A549 (cell line): ENCODE measurements around the gene ZFP57. TPM values are rescaled to one million over a fixed set of nuclear protein-coding genes. Genes with fewer than 3 reads are reported as not detected.

ENCODE experiments used
- ATAC-seq, 2 experiments: fragments of 200-7000 bp in 1 of 2; fragments of >200 bp in 1 of 2; cut with Nextera tagmentation in 1 of 2; cut with Tn5 transposase in 1 of 2; 3 replicates each; pipeline versions ENCODE4 v1.8.0 to v1.9.1; 2018 to 2020; ENCODE audit warnings: mild to moderate bottlenecking in 1 of 2, moderate library complexity in 1 of 2
- CTCF ChIA-PET: fragments of 300-600 bp; sonication (Branson Sonifier 250); formaldehyde crosslinking; extraction: SDS; loops from one replicate; lab custom pipeline; 2021; ENCODE audit warnings: antibody characterized with exemption, inconsistent platforms; lab: Yijun Ruan, JAX
- POLR2A ChIA-PET: fragments of 350-600 bp; formaldehyde crosslinking; extraction: SDS; loops from one replicate; lab custom pipeline; 2021; ENCODE audit warnings: antibody characterized with exemption, inconsistent platforms; lab: Yijun Ruan, JAX
- DNase-seq, 2 experiments: peaks; one replicate each; pipeline versions ENCODE4 v3.0.0 to v3.0.0-alpha.2; 2011 to 2016; ENCODE audit warnings: low read depth in 1 of 2, low spot score in 1 of 2
- FAIRE-seq: peaks from 2 replicates; lab custom pipeline; 2011; peaks lifted over from hg19 to GRCh38; lab: Jason Lieb, UNC
- H3K27ac ChIP-seq, 2 experiments: fragments of >200 bp; sonication (Bioruptor Twin); formaldehyde crosslinking; 3 replicates each; pipeline ENCODE4 v1.5.1; 2016 to 2017
- H3K4me1 ChIP-seq: fragments of >200 bp; sonication (Bioruptor Twin); formaldehyde crosslinking; 3 replicates; pipeline ENCODE4 v1.6.1; 2016
- H3K4me2 ChIP-seq: fragments of >200 bp; sonication (Bioruptor Twin); formaldehyde crosslinking; 3 replicates; pipeline ENCODE4 v1.6.1; 2016
- H3K4me3 ChIP-seq: fragments of >200 bp; sonication (Bioruptor Twin); formaldehyde crosslinking; 3 replicates; pipeline ENCODE4 v1.5.1; 2016
- H3K9me3 ChIP-seq: fragments of >200 bp; sonication (Bioruptor Twin); formaldehyde crosslinking; 3 replicates; pipeline ENCODE4 v1.6.1; 2016
- CBX2 ChIP-seq: fragments of 200-600 bp; sonication (generic); IDR thresholded peaks from 2 replicates; pipeline ENCODE4 v1.6.1; 2016; ENCODE audit warnings: low read depth, mild to moderate bottlenecking, borderline replicate concordance
- CBX8 ChIP-seq: fragments of 200-600 bp; sonication (generic); IDR thresholded peaks from 2 replicates; pipeline ENCODE4 v1.6.1; 2016
- CEBPB ChIP-seq, 2 experiments: fragments of >200 bp in 1 of 2; sonication (Bioruptor Twin) in 1 of 2; formaldehyde crosslinking in 1 of 2; IDR thresholded peaks; 2 replicates each; pipeline ENCODE4 v1.6.1; 2012 to 2016
- CHD2 ChIP-seq: fragments of 150-350 bp; IDR thresholded peaks from 2 replicates; pipeline ENCODE4 v1.6.1; 2014; ENCODE audit warnings: low read length; ENCODE audit not compliant: partially characterized antibody
- FOSB ChIP-seq: fragments of 250-450 bp; sonication (Bioruptor Pico); IDR thresholded peaks from 2 replicates; pipeline ENCODE4 v1.5.0; 2020; ENCODE audit warnings: mild to moderate bottlenecking, moderate library complexity
- FOSL2 ChIP-seq, 2 experiments: fragments of 450-650 bp in 1 of 2; fragments of >200 bp in 1 of 2; sonication (Bioruptor Twin) in 1 of 2; formaldehyde crosslinking; IDR thresholded peaks; 2 replicates each; pipeline versions ENCODE4 v1.5.0 to v1.6.1; 2016 to 2020; ENCODE audit warnings: mild to moderate bottlenecking in 1 of 2, moderate library complexity in 1 of 2
- FOXS1 ChIP-seq: fragments of 250-450 bp; sonication (Bioruptor Pico); IDR thresholded peaks from 2 replicates; pipeline ENCODE4 v1.5.0; 2020; ENCODE audit warnings: mild to moderate bottlenecking, moderate library complexity
- HEYL ChIP-seq: fragments of 250-450 bp; sonication (Bioruptor Pico); IDR thresholded peaks from 2 replicates; pipeline ENCODE4 v1.8.0; 2021; ENCODE audit warnings: mild to moderate bottlenecking, moderate library complexity
- HMGXB4 ChIP-seq: fragments of 250-450 bp; sonication (Bioruptor Pico); IDR thresholded peaks from 2 replicates; pipeline ENCODE4 v1.5.0; 2021; ENCODE audit warnings: mild to moderate bottlenecking, moderate library complexity, borderline replicate concordance
- HOXB13 ChIP-seq: fragments of 250-450 bp; sonication (Bioruptor Pico); IDR thresholded peaks from 2 replicates; pipeline ENCODE4 v1.5.0; 2020; ENCODE audit warnings: low read depth, mild to moderate bottlenecking, moderate library complexity
- JUN ChIP-seq, 2 experiments: fragments of >200 bp; sonication (Bioruptor Twin); formaldehyde crosslinking; IDR thresholded peaks; 2 replicates in 1 of 2; 3 replicates in 1 of 2; pipeline ENCODE4 v1.6.1; 2016 to 2017
- KDM1A ChIP-seq: fragments of 200-600 bp; sonication (generic); IDR thresholded peaks from 2 replicates; pipeline ENCODE4 v1.6.1; 2016; ENCODE audit warnings: low read depth, mild to moderate bottlenecking
- KDM5A ChIP-seq: fragments of 200-600 bp; sonication (generic); IDR thresholded peaks from 2 replicates; pipeline ENCODE4 v1.6.1; 2016; ENCODE audit warnings: antibody characterized with exemption, mild to moderate bottlenecking
- MAFK ChIP-seq: fragments of 450-650 bp; IDR thresholded peaks from 2 replicates; pipeline ENCODE4 v1.6.1; 2014; ENCODE audit not compliant: partially characterized antibody
- MYC ChIP-seq: IDR thresholded peaks from 2 replicates; pipeline ENCODE4 v1.6.1; 2012; ENCODE audit warnings: mild to moderate bottlenecking, inconsistent platforms, low read length, improper control_type of control experiment, borderline replicate concordance
- NFE2L2 ChIP-seq: fragments of 150-350 bp; conservative IDR thresholded peaks from 2 replicates; pipeline ENCODE4 v1.6.1; 2014; ENCODE audit warnings: low read length
- NPAS2 ChIP-seq: fragments of 250-450 bp; sonication (Bioruptor Pico); IDR thresholded peaks from 2 replicates; pipeline ENCODE4 v1.8.0; 2022; ENCODE audit warnings: mild to moderate bottlenecking, moderate library complexity, borderline replicate concordance
- POLR2A ChIP-seq: IDR thresholded peaks from 2 replicates; pipeline ENCODE4 v1.6.1; 2012; ENCODE audit warnings: mild to moderate bottlenecking, low read length
- RAD21 ChIP-seq, 2 experiments: fragments of >200 bp in 1 of 2; sonication (Bioruptor Twin) in 1 of 2; formaldehyde crosslinking in 1 of 2; IDR thresholded peaks in 1 of 2; conservative IDR thresholded peaks in 1 of 2; 2 replicates in 1 of 2; 3 replicates in 1 of 2; pipeline ENCODE4 v1.6.1; 2012 to 2018; ENCODE audit warnings: inconsistent platforms in 1 of 2
- RARB ChIP-seq: fragments of 250-450 bp; sonication (Bioruptor Pico); IDR thresholded peaks from 2 replicates; pipeline ENCODE4 v1.8.0; 2021; ENCODE audit warnings: mild to moderate bottlenecking, moderate library complexity
- RCOR1 ChIP-seq: fragments of 150-350 bp; IDR thresholded peaks from 2 replicates; pipeline ENCODE4 v1.6.1; 2014; ENCODE audit warnings: antibody characterized with exemption, low read length, low read depth
- RFX5 ChIP-seq: fragments of 450-650 bp; IDR thresholded peaks from 2 replicates; pipeline ENCODE4 v1.7.1; 2014; ENCODE audit warnings: antibody characterized with exemption, mild to moderate bottlenecking, moderate library complexity
- RNF2 ChIP-seq: fragments of 200-600 bp; sonication (generic); IDR thresholded peaks from 2 replicates; pipeline ENCODE4 v1.6.1; 2016; ENCODE audit warnings: low read depth, mild to moderate bottlenecking, antibody characterized with exemption, moderate library complexity, borderline replicate concordance
- TP53 ChIP-seq: fragments of 250-450 bp; sonication (Bioruptor Pico); IDR thresholded peaks from 2 replicates; pipeline ENCODE4 v1.5.0; 2021; ENCODE audit warnings: mild to moderate bottlenecking, moderate library complexity
- USF2 ChIP-seq: fragments of 450-650 bp; IDR thresholded peaks from 2 replicates; pipeline ENCODE4 v1.6.1; 2014; ENCODE audit warnings: antibody characterized with exemption
- ZC3H11A ChIP-seq: fragments of 450-650 bp; IDR thresholded peaks from 2 replicates; pipeline ENCODE4 v1.6.1; 2014; ENCODE audit warnings: antibody characterized with exemption, mild to moderate bottlenecking
- ZFP36 ChIP-seq: fragments of 450-650 bp; IDR thresholded peaks from 2 replicates; pipeline ENCODE4 v1.6.1; 2014; ENCODE audit warnings: borderline replicate concordance; ENCODE audit not compliant: partially characterized antibody
- ZSCAN20 ChIP-seq: fragments of 250-450 bp; sonication (Bioruptor Pico); IDR thresholded peaks from 2 replicates; pipeline ENCODE4 v1.8.0; 2022; ENCODE audit warnings: mild to moderate bottlenecking, moderate library complexity
- WGBS: methylation state at CpG from one replicate; pipeline ENCODE4 v1.1.6; 2017; ENCODE audit errors: missing lambda C conversion rate; 5-methylcytosine and 5-hydroxymethylcytosine counted together
- polyA plus RNA-seq, 4 experiments: library from polyadenylated mRNA; depleted of rRNA in 3 of 4; stranded (reverse); fragments of >200 nt; fragmentation: RNase III in 1 of 4; extraction: RNeasy Plus Mini Kit Qiagen cat#74134 plus additional on column Dnase treatment in 1 of 4; gene quantifications; 2 replicates in 3 of 4; 3 replicates in 1 of 4; pipeline ENCODE4 v1.2.3, GENCODE V29; 2011 to 2017
- TF ChIP-seq, protein P1 (sequence below): fragments of 150-350 bp; IDR thresholded peaks from 2 replicates; pipeline ENCODE4 v1.6.1; 2014; ENCODE audit warnings: low read depth, mild to moderate bottlenecking, low read length
- TF ChIP-seq, protein P2 (sequence below): fragments of 250-450 bp; sonication (Bioruptor Pico); IDR thresholded peaks from 2 replicates; pipeline ENCODE4 v1.5.0; 2020; ENCODE audit warnings: low read depth, mild to moderate bottlenecking, moderate library complexity
- TF ChIP-seq, protein P3 (sequence below): fragments of >200 bp; sonication (Bioruptor Twin); formaldehyde crosslinking; IDR thresholded peaks from 2 replicates; pipeline ENCODE4 v1.6.1; 2016
- TF ChIP-seq, protein P4 (sequence below): fragments of 200-600 bp; sonication (generic); IDR thresholded peaks from 2 replicates; pipeline ENCODE4 v1.6.1; 2016; ENCODE audit warnings: antibody characterized with exemption, mild to moderate bottlenecking, moderate library complexity

ZFP57 gene
- polyA plus RNA-seq, 2 of the 4 experiments (the other 2 are of a cell fraction) = 0.08 TPM; not detected in 1

DNA sequence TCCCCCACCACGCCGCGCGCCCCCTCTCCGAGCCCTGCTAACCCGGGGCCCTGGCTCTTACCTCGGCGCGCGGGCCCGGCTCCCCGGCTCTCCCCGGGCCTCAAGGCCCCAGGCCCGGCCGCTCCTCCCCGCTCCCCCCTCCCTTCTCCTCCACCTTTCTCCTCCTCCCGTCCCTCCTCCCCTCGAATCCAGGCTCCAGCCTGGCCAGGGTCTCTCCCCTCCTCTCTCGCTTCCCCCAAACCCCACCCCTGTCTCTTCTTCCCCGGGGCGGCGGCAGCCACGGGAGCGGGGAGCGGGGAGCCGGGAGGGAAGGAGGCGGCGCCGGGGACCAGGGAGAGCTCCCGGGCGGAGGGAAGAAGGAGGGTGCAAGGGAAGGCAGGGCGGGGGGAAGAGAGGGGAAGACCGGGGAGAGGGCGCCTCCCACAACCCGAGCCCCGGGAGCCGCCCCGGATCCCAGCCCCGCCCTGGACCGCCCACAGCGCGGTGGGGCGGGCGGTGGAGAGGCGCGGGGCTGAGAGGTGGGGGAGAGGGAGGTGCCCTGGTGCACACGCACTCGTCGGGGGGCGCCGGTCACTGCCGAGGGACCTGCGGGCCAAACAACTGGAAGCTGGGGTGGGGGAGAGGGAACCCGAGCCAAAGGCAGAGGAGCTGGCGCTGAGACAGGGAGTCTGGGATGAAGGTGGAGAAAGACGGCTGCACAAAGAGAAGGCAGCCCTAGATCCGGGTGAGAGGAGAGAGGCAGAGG, 48.0 kb downstream of the ZFP57 start, which contains the start of gene GABBR1:
Gene GABBR1 (minus strand): TSS at position 395 of the 745 bp plus-strand sequence. CDS start 798 bp downstream, outside the sequence.
- ATAC-seq (peak; percentile 87 to 91), DNase-seq (peak; percentile 74 to 86), FAIRE-seq (no peak)
- H3K9me3 ChIP-seq = no peaks in the 10 kb centered on the region
- ChIA-PET CTCF (interaction anchor here (18.2 kb wide), 1 partner anchor 17 kb away, joined by 183 read pairs; no protein-coding TSS in a partner anchor), POLR2A (interaction anchor here (0.6 to 1.4 kb wide), 4 partner anchors 8 to 647 kb away, joined by 3 to 13 read pairs (median 4); no protein-coding TSS in a partner anchor)
- H3K4me1 ChIP-seq = peaks cover 14% of the 10 kb centered on the region
- peak within 1 kb of the TSS; percentile 87 to 98 for H3K27ac ChIP-seq
- peak within 1 kb of the TSS; percentile 54 for H3K4me3 ChIP-seq
- peak within 1 kb of the TSS; percentile 94 for H3K4me2 ChIP-seq
- 0% methylated on average over 5 of the region's 57 CpGs for WGBS
- no peak for TF ChIP-seq RCOR1
- TF ChIP-seq MAFK = no peak
- TF ChIP-seq, protein P1, sequence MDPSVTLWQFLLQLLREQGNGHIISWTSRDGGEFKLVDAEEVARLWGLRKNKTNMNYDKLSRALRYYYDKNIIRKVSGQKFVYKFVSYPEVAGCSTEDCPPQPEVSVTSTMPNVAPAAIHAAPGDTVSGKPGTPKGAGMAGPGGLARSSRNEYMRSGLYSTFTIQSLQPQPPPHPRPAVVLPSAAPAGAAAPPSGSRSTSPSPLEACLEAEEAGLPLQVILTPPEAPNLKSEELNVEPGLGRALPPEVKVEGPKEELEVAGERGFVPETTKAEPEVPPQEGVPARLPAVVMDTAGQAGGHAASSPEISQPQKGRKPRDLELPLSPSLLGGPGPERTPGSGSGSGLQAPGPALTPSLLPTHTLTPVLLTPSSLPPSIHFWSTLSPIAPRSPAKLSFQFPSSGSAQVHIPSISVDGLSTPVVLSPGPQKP = no peak
- no peak for TF ChIP-seq CEBPB (IDR thresholded peaks at IDR 0.05)
- no peak for TF ChIP-seq RFX5
- TF ChIP-seq RNF2 = no peak
- TF ChIP-seq JUN (IDR thresholded peaks at IDR 0.05) = 0 out of 5 replicates have a peak, but pooled peaks of 1 of the 2 experiments have one; percentile 30
- no peak for TF ChIP-seq CBX2
- TF ChIP-seq HOXB13 (CRISPR knock-in tag) = no peak
- no peak for TF ChIP-seq NFE2L2
- no peak for TF ChIP-seq RARB (CRISPR knock-in tag)
- TF ChIP-seq, protein P2, sequence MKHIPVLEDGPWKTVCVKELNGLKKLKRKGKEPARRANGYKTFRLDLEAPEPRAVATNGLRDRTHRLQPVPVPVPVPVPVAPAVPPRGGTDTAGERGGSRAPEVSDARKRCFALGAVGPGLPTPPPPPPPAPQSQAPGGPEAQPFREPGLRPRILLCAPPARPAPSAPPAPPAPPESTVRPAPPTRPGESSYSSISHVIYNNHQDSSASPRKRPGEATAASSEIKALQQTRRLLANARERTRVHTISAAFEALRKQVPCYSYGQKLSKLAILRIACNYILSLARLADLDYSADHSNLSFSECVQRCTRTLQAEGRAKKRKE (CRISPR knock-in tag) = no peak
- TF ChIP-seq, protein P3, sequence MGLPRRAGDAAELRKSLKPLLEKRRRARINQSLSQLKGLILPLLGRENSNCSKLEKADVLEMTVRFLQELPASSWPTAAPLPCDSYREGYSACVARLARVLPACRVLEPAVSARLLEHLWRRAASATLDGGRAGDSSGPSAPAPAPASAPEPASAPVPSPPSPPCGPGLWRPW = no peak
- no peak for TF ChIP-seq KDM5A
- TF ChIP-seq KDM1A = no peak
- TF ChIP-seq FOSB (CRISPR knock-in tag) = no peak
- TF ChIP-seq ZSCAN20 = no peak
- TF ChIP-seq MYC = no peak
- TF ChIP-seq POLR2A = peak; percentile 54
- TF ChIP-seq NPAS2 (CRISPR knock-in tag) = no peak
- TF ChIP-seq, protein P4, sequence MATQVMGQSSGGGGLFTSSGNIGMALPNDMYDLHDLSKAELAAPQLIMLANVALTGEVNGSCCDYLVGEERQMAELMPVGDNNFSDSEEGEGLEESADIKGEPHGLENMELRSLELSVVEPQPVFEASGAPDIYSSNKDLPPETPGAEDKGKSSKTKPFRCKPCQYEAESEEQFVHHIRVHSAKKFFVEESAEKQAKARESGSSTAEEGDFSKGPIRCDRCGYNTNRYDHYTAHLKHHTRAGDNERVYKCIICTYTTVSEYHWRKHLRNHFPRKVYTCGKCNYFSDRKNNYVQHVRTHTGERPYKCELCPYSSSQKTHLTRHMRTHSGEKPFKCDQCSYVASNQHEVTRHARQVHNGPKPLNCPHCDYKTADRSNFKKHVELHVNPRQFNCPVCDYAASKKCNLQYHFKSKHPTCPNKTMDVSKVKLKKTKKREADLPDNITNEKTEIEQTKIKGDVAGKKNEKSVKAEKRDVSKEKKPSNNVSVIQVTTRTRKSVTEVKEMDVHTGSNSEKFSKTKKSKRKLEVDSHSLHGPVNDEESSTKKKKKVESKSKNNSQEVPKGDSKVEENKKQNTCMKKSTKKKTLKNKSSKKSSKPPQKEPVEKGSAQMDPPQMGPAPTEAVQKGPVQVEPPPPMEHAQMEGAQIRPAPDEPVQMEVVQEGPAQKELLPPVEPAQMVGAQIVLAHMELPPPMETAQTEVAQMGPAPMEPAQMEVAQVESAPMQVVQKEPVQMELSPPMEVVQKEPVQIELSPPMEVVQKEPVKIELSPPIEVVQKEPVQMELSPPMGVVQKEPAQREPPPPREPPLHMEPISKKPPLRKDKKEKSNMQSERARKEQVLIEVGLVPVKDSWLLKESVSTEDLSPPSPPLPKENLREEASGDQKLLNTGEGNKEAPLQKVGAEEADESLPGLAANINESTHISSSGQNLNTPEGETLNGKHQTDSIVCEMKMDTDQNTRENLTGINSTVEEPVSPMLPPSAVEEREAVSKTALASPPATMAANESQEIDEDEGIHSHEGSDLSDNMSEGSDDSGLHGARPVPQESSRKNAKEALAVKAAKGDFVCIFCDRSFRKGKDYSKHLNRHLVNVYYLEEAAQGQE = peak; percentile 50
- no peak for TF ChIP-seq USF2
- TF ChIP-seq RAD21 (conservative IDR thresholded peaks at IDR 0.05 in 1 of 2, IDR thresholded peaks at IDR 0.05 in 1 of 2) = no peak
- no peak for TF ChIP-seq HMGXB4 (CRISPR knock-in tag)
- no peak for TF ChIP-seq FOSL2 (IDR thresholded peaks at IDR 0.05)
- no peak for TF ChIP-seq FOSL2 (CRISPR knock-in tag; IDR thresholded peaks at IDR 0.05)
- no peak for TF ChIP-seq ZFP36
- TF ChIP-seq CBX8 = no peak
- TF ChIP-seq ZC3H11A = no peak
- TF ChIP-seq FOXS1 = no peak
- TF ChIP-seq CHD2 = no peak
- no peak for TF ChIP-seq HEYL (CRISPR knock-in tag)
- no peak for TF ChIP-seq TP53
